GM23338 (cell line): Measurements from ENCODE around the gene EPG5. TPM values are rescaled to one million over a fixed set of nuclear protein-coding genes. Genes with fewer than 3 reads are reported as not detected.

Experiments used
- ATAC-seq: fragments of 200-7000 bp; cut with Tn5 transposase; 3 replicates; pipeline ENCODE4 v1.9.1; 2020
- DNase-seq: peaks from one replicate; pipeline ENCODE4 v3.0.0-alpha.2; 2015; ENCODE audit warnings: low spot score
- H2AFZ ChIP-seq: fragments of 200-600 bp; sonication (generic); 2 replicates; pipeline ENCODE4 v1.8.0; 2016; ENCODE audit warnings: antibody characterized with exemption, mild to moderate bottlenecking, moderate library complexity
- H3F3A ChIP-seq: fragments of 200-600 bp; sonication (generic); replicated peaks from 2 replicates; pipeline ENCODE4 v1.8.0; 2017; ENCODE audit warnings: antibody characterized with exemption, mixed run types, low read depth
- H3K27ac ChIP-seq: fragments of 200-600 bp; sonication (generic); 2 replicates; pipeline ENCODE4 v1.6.1; 2016; ENCODE audit warnings: low read depth
- H3K27me3 ChIP-seq: fragments of 200-600 bp; sonication (generic); 2 replicates; pipeline ENCODE4 v1.8.0; 2016; ENCODE audit warnings: mild to moderate bottlenecking, mixed run types, moderate library complexity; ENCODE audit not compliant: insufficient read depth
- H3K36me3 ChIP-seq: fragments of 200-600 bp; sonication (generic); 2 replicates; pipeline ENCODE4 v1.8.0; 2016; ENCODE audit warnings: mild to moderate bottlenecking; ENCODE audit not compliant: insufficient read depth
- H3K4me1 ChIP-seq: fragments of 200-600 bp; sonication (generic); 2 replicates; pipeline ENCODE4 v1.8.0; 2016; ENCODE audit warnings: mild to moderate bottlenecking, moderate library complexity; ENCODE audit not compliant: insufficient read depth
- H3K4me2 ChIP-seq: fragments of 200-600 bp; sonication (generic); 2 replicates; pipeline ENCODE4 v1.7.1; 2017; ENCODE audit warnings: mixed run types
- H3K4me3 ChIP-seq: fragments of 200-600 bp; sonication (generic); 2 replicates; pipeline ENCODE4 v1.6.1; 2016; ENCODE audit warnings: mixed run types
- H3K79me2 ChIP-seq: fragments of 200-600 bp; sonication (generic); replicated peaks from 2 replicates; pipeline ENCODE4 v1.8.0; 2017; ENCODE audit warnings: mild to moderate bottlenecking; ENCODE audit not compliant: insufficient read depth
- H3K9me2 ChIP-seq: fragments of 200-600 bp; sonication (generic); 2 replicates; pipeline ENCODE4 v1.8.0; 2017; ENCODE audit not compliant: insufficient read depth
- H4K20me1 ChIP-seq: fragments of 200-600 bp; sonication (generic); replicated peaks from 2 replicates; pipeline ENCODE4 v1.8.0; 2017; ENCODE audit warnings: mild to moderate bottlenecking; ENCODE audit not compliant: insufficient read depth
- H3K27ac Mint-ChIP-seq: 2 replicates; pipeline ENCODE4 v1.8.0; 2020; ENCODE audit warnings: inconsistent platforms, mild to moderate bottlenecking, moderate library complexity, mixed read lengths
- H3K27me3 Mint-ChIP-seq: 3 replicates; pipeline ENCODE4 v1.8.0; 2022; ENCODE audit warnings: low read depth, mild to moderate bottlenecking, moderate library complexity, mixed read lengths, inconsistent platforms; ENCODE audit not compliant: insufficient read depth, poor library complexity
- H3K36me3 Mint-ChIP-seq: 3 replicates; pipeline ENCODE4 v1.8.0; 2021; ENCODE audit warnings: low read depth, mild to moderate bottlenecking, inconsistent platforms, moderate library complexity, mixed read lengths
- H3K4me1 Mint-ChIP-seq: 3 replicates; pipeline ENCODE4 v1.8.0; 2020; ENCODE audit warnings: mild to moderate bottlenecking, inconsistent platforms, mixed read lengths
- H3K4me3 Mint-ChIP-seq: 3 replicates; pipeline ENCODE4 v1.8.0; 2021; ENCODE audit warnings: moderate library complexity, mild to moderate bottlenecking, inconsistent platforms, mixed read lengths
- H3K9me3 Mint-ChIP-seq: 3 replicates; pipeline ENCODE4 v1.8.0; 2020; ENCODE audit warnings: moderate library complexity, mild to moderate bottlenecking, inconsistent platforms, mixed read lengths
- CREB1 ChIP-seq: fragments of 250-450 bp; sonication (Bioruptor Pico); IDR thresholded peaks from 2 replicates; pipeline ENCODE4 v1.5.0; 2020; ENCODE audit warnings: low read depth, mild to moderate bottlenecking, moderate library complexity
- CTCF ChIP-seq, 2 experiments: fragments of 200-600 bp in 1 of 2; sonication (generic) in 1 of 2; conservative IDR thresholded peaks; 2 replicates each; pipeline versions ENCODE4 v1.5.1 to v1.6.1; 2016 to 2017; ENCODE audit warnings: antibody characterized with exemption in 2 of 2, low read depth in 2 of 2, mild to moderate bottlenecking in 2 of 2, moderate library complexity in 1 of 2
- JUNB ChIP-seq: IDR thresholded peaks from one replicate; pipeline ENCODE4 v1.6.1; 2016; ENCODE audit warnings: antibody characterized with exemption; ENCODE audit not compliant: unreplicated experiment
- NANOG ChIP-seq: IDR thresholded peaks from 2 replicates; pipeline ENCODE4 v1.6.1; 2016; ENCODE audit warnings: antibody characterized with exemption, borderline replicate concordance
- POLR2AphosphoS5 ChIP-seq: IDR thresholded peaks from 2 replicates; pipeline ENCODE4 v1.6.1; 2016; ENCODE audit warnings: antibody characterized with exemption, low read depth
- REST ChIP-seq: IDR thresholded peaks from one replicate; pipeline ENCODE4 v1.6.1; 2018; ENCODE audit warnings: antibody characterized with exemption; ENCODE audit not compliant: unreplicated experiment
- polyA plus RNA-seq: library from polyadenylated mRNA; unstranded; fragments of >200 nt; fragmentation: Nextera tagmentation; extraction: Ambion mirVana; gene quantifications from 2 replicates; pipeline ENCODE4 v1.2.1, GENCODE V29; 2016
- total RNA-seq: library from RNA; depleted of rRNA; stranded (reverse); fragments of >200 nt; shearing (Covaris generic); gene quantifications from 2 replicates; pipeline ENCODE4 v1.2.3, GENCODE V29; 2014
- TF ChIP-seq, protein P1 (sequence below): fragments of 250-450 bp; sonication (Bioruptor Pico); IDR thresholded peaks from 2 replicates; pipeline ENCODE4 v1.5.0; 2020; ENCODE audit warnings: mild to moderate bottlenecking, moderate library complexity
- TF ChIP-seq, protein P2 (sequence below): IDR thresholded peaks from 2 replicates; pipeline ENCODE4 v1.6.1; 2016; ENCODE audit warnings: antibody characterized with exemption

Gene EPG5
- total and polyA plus RNA-seq, 2 experiments from 2014 or later, result 4.1 to 29.2 TPM

- Histone ChIP-seq H4K20me1 (no peaks in the 10 kb centered on the region), H3K27me3 (no peaks in the 10 kb centered on the region), H3K9me2 (no peaks in the 10 kb centered on the region), H3K4me1 (no peaks in the 10 kb centered on the region), H3F3A (no peaks in the 10 kb centered on the region), H3K27ac (no peak overlapping the region), H3K4me3 (no peak overlapping the region), H3K36me3 (peaks cover 5% of the 10 kb centered on the region), H2AFZ (no peak overlapping the region), H3K4me2 (no peak overlapping the region), H3K79me2 (no peaks in the 10 kb centered on the region)
- TF ChIP-seq, protein P1, sequence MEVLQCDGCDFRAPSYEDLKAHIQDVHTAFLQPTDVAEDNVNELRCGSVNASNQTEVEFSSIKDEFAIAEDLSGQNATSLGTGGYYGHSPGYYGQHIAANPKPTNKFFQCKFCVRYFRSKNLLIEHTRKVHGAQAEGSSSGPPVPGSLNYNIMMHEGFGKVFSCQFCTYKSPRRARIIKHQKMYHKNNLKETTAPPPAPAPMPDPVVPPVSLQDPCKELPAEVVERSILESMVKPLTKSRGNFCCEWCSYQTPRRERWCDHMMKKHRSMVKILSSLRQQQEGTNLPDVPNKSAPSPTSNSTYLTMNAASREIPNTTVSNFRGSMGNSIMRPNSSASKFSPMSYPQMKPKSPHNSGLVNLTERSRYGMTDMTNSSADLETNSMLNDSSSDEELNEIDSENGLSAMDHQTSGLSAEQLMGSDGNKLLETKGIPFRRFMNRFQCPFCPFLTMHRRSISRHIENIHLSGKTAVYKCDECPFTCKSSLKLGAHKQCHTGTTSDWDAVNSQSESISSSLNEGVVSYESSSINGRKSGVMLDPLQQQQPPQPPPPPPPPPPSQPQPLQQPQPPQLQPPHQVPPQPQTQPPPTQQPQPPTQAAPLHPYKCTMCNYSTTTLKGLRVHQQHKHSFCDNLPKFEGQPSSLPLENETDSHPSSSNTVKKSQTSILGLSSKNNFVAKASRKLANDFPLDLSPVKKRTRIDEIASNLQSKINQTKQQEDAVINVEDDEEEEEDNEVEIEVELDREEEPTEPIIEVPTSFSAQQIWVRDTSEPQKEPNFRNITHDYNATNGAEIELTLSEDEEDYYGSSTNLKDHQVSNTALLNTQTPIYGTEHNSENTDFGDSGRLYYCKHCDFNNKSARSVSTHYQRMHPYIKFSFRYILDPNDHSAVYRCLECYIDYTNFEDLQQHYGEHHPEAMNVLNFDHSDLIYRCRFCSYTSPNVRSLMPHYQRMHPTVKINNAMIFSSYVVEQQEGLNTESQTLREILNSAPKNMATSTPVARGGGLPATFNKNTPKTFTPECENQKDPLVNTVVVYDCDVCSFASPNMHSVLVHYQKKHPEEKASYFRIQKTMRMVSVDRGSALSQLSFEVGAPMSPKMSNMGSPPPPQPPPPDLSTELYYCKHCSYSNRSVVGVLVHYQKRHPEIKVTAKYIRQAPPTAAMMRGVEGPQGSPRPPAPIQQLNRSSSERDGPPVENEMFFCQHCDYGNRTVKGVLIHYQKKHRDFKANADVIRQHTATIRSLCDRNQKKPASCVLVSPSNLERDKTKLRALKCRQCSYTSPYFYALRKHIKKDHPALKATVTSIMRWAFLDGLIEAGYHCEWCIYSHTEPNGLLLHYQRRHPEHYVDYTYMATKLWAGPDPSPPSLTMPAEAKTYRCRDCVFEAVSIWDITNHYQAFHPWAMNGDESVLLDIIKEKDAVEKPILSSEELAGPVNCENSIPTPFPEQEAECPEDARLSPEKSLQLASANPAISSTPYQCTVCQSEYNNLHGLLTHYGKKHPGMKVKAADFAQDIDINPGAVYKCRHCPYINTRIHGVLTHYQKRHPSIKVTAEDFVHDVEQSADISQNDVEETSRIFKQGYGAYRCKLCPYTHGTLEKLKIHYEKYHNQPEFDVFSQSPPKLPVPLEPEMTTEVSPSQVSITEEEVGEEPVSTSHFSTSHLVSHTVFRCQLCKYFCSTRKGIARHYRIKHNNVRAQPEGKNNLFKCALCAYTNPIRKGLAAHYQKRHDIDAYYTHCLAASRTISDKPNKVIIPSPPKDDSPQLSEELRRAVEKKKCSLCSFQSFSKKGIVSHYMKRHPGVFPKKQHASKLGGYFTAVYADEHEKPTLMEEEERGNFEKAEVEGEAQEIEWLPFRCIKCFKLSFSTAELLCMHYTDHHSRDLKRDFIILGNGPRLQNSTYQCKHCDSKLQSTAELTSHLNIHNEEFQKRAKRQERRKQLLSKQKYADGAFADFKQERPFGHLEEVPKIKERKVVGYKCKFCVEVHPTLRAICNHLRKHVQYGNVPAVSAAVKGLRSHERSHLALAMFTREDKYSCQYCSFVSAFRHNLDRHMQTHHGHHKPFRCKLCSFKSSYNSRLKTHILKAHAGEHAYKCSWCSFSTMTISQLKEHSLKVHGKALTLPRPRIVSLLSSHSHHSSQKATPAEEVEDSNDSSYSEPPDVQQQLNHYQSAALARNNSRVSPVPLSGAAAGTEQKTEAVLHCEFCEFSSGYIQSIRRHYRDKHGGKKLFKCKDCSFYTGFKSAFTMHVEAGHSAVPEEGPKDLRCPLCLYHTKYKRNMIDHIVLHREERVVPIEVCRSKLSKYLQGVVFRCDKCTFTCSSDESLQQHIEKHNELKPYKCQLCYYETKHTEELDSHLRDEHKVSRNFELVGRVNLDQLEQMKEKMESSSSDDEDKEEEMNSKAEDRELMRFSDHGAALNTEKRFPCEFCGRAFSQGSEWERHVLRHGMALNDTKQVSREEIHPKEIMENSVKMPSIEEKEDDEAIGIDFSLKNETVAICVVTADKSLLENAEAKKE (CRISPR knock-in tag), result no peak
- peak; percentile 13 to 35; a peak in 2 of 4 replicates for TF ChIP-seq CTCF (conservative IDR thresholded peaks at IDR 0.05; ENCODE audit: low read depth in 2 of 2)
- ATAC-seq (peak; percentile 47), DNase-seq (peak; percentile 22)
- peaks cover 4% of the 10 kb centered on the region for H3K27me3 Mint-ChIP-seq
- no peaks in the 10 kb centered on the region for H3K4me1 Mint-ChIP-seq
- H3K9me3 Mint-ChIP-seq, result no peaks in the 10 kb centered on the region
- peaks cover 32% of the 10 kb centered on the region for H3K36me3 Mint-ChIP-seq
- no peak overlapping the region for H3K4me3 Mint-ChIP-seq
- no peak overlapping the region for H3K27ac Mint-ChIP-seq
These were observed 50.8 kb downstream of the EPG5 start for GRCh38 chr18:45916302-45916701.

DNA sequence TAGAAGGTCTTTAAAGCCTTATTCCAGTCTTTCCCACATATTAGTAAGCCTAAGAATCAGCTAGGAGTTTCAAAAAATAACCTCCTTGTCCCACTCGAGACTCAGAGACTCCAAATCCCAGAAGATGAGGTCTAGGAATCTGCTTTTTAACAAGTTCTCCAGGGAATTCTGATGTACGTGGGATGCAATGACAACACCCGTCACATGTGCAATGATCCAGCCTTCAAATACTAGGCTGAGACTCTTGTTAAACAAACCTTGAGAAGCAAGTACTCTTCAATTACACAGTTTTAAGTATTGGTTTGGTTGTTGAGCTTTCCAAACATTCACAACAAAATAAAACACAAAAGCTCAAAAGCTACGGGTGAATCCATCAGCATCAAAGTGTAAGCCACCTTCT, 53.9 kb downstream of the EPG5 start:
- no peak overlapping the region for H3K4me2 ChIP-seq
- no peak overlapping the region for H2AFZ ChIP-seq
- no peak overlapping the region for H3K27ac Mint-ChIP-seq
- no peaks in the 10 kb centered on the region for H3F3A ChIP-seq
- no peaks in the 10 kb centered on the region for H3K27me3 ChIP-seq
- no peaks in the 10 kb centered on the region for H3K9me3 Mint-ChIP-seq
- H3K36me3 Mint-ChIP-seq, result peaks cover 40% of the 10 kb centered on the region
- H3K4me3 ChIP-seq, result no peak overlapping the region
- H3K4me1 ChIP-seq, result no peaks in the 10 kb centered on the region
- no peaks in the 10 kb centered on the region; the same call in 1 of the 2 replicates for H4K20me1 ChIP-seq
- DNase-seq, result no peak
- no peaks in the 10 kb centered on the region for H3K79me2 ChIP-seq
- no peaks in the 10 kb centered on the region for H3K9me2 ChIP-seq
- H3K36me3 ChIP-seq, result peaks cover 5% of the 10 kb centered on the region
- no peak for ATAC-seq
- no peaks in the 10 kb centered on the region for H3K27me3 Mint-ChIP-seq
- H3K27ac ChIP-seq, result no peak overlapping the region
- H3K4me3 Mint-ChIP-seq, result no peak overlapping the region
- no peaks in the 10 kb centered on the region for H3K4me1 Mint-ChIP-seq
- TF ChIP-seq POLR2AphosphoS5 (no peak), JUNB (no peak), CREB1 (CRISPR knock-in tag) (no peak), REST (no peak), NANOG (no peak)
- TF ChIP-seq, protein P2, sequence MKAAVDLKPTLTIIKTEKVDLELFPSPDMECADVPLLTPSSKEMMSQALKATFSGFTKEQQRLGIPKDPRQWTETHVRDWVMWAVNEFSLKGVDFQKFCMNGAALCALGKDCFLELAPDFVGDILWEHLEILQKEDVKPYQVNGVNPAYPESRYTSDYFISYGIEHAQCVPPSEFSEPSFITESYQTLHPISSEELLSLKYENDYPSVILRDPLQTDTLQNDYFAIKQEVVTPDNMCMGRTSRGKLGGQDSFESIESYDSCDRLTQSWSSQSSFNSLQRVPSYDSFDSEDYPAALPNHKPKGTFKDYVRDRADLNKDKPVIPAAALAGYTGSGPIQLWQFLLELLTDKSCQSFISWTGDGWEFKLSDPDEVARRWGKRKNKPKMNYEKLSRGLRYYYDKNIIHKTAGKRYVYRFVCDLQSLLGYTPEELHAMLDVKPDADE, result no peak
